GM18519 (cell line): ENCODE data around the gene ESYT2.
A peak's percentile ranks its signal among the peaks of the same experiment; 100 is the strongest.

Experiments
- ATAC-seq: cut with Tn5 transposase; IDR thresholded peaks from one replicate; pipeline ENCODE4 v1.9.1; 2021; ENCODE audit warnings: mild to moderate bottlenecking, moderate library complexity; ENCODE audit not compliant: unreplicated experiment, low FRiP score

Gene ESYT2

GRCh38 chr7:158729646-158730382, 99.5 kb downstream of the ESYT2 start:
- no peak for ATAC-seq

DNA sequence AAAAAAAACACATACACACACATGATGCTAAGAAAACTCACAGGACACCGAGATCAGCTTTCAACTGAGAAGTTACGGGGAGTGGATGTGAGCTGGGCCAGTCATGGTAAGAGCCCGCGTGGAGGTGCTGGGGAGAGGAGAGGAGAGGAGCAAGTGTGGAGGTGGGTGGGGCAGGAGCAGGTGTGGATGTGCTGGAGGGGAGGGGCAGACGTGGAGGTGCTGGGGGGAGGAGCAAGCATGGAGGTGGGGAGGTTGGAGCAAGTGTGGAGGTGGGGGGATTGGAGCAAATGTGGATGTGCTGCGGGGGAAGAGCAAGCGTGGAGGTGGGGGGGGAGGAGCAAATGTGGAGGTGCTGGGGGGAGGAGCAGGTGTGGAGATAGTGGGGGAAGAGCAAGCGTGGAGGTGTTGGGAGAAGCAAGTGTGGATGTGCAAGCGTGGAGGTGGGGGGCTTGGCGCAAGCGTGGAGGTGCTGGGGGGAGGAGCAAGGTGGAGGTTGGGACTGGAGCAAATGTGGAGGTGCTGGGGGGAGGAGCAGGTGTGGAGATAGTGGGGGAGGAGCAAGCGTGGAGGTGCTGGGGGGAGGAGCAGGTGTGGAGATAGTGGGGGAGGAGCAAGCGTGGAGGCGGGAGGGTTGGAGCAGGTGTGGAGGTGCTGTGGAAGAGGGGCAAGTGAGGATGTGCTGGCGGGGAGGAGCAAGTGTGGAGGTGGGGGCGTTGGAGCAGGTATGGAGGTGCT, 100.2 kb downstream of the ESYT2 start:
- ATAC-seq = no peak

- no peak for ATAC-seq
Observed at GRCh38 chr7:158727690-158728089, 101.6 kb downstream of the ESYT2 start.

GRCh38 chr7:158726277-158726807, 103.0 kb downstream of the ESYT2 start:
- ATAC-seq = no peak

GRCh38 chr7:158725506-158725800, 103.9 kb downstream of the ESYT2 start:
- no peak for ATAC-seq

DNA sequence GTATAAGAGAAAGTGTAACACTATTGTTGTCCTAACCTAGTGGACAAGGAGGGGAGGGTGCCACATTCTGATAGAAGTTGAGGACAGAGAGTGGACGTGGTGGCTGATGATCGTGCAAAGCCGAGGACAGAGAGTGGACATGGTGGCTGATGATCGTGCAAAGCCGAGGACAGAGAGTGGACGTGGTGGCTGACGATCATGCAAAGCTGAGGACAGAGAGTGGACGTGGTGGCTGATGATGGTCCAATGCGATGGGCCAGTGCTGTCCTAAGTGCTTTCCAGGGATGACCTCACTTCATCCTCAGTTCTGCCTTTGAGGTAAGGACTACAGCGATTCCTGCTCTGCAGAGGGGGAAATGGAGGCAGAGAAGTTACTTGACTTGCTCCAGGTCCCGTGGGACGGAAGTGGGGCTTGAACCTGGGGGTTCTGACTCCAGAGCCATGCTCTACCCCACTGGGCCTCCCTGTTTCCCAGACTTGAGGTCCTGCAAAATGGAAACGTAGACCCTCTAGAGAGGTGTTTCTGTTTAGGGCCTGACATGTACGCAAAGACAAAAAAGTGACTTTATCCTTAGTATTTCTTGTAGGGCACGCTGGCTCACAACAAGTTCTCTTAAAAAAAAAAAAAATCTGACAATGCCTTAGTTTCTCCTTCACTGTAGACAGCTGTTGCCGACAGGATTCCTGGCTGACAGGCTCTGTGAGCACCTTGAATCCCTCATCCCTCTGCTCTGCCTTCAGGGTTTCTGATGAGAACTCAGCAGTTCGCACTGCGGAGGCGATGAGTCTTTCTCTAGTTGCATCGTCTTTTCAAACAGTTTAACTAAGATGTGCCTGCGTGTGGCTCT, 104.4 kb downstream of the ESYT2 start:
- no peak for ATAC-seq

GRCh38 chr7:158723714-158724385, 105.5 kb downstream of the ESYT2 start:
- no peak for ATAC-seq

DNA sequence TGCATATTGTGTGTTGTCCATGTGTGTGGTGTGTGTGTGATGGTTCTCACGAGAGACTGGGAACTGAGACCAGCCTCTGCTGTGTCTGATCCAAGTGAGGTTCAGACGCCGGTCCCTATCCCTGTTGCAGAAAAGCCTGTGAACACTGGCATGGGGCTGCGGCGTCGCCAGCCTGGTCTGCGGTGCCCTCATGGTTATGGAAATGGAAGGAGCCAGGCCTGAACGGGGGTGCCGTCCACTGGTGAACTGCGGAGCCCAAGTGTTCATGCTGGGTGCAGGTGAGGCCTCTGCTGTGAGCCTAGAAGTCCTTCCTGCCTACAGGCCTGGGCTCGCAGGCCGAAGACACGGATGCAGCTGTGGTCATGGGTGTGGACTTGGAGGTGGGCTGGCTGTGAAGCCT, 106.0 kb downstream of the ESYT2 start:
- ATAC-seq = no peak

- ATAC-seq = no peak
Observed at GRCh38 chr7:158722574-158723237, 106.6 kb downstream of the ESYT2 start.

GRCh38 chr7:158720112-158720511, 109.2 kb downstream of the ESYT2 start:
- ATAC-seq = no peak

DNA sequence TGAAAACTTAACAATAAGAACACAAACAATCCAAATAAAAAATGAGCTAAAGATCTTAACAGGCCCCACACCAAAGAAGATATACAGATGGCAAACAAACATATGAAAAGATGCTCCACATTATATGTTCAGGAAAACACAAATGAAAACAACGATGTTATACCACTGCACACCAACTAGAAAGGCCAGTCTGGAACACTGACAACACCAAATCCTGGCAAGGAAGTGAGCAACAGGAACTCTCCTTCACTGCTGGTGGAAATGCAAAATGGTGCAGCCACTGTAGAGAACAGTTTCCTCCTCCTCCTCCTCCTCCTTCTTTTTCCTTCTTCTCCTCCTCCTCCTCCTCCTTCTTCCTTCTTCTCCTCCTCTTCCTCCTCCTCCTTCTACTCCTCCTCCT, 112.5 kb downstream of the ESYT2 start:
- ATAC-seq = no peak

DNA sequence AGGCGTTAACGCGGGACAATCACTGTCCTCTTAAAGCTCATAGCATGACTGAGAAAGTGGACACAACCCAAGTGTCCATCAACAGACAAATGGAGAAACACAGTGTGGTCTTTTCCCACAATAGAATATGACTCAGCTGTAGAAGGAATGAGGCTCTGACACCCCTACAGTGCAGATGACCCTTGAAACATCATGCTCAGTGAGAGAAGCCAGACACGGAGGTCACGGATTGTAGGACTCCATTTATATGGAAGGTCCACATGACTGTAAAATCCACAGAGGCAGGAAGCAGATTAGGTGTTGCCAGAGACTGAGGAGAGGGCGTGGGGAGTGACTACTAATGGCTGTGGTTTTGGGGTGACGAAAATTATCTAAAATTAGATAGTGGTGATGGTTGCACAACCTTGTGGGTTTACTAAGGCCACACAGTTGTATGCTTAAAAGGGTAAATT, 118.6 kb downstream of the ESYT2 start:
- no peak for ATAC-seq

- ATAC-seq = no peak
Observed at GRCh38 chr7:158707610-158708009, 121.7 kb downstream of the ESYT2 start.

GRCh38 chr7:158706710-158707590, 122.4 kb downstream of the ESYT2 start:
- ATAC-seq = no peak

DNA sequence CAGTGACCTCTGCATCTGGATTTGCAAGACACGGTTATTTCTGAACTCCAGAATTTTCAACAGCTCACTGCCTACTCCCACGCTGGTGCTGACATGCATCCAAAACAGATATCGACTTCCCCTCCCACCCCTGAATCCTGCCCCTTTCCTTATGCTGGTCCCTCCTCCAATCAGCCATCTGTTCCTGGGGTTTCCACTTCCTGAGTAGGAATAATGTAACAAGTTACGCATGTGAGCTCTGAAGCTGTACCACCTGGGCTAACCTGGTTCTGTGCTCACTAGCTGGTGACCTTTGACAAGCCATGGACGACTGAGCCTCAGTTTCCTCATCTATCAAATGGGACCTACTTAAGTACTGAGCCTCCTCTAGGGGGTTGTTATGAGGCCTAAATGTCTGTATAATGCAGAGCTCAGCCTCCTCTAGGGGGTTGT, 123.0 kb downstream of the ESYT2 start:
- no peak for ATAC-seq

- ATAC-seq = no peak
Observed at GRCh38 chr7:158705234-158705850, 124.0 kb downstream of the ESYT2 start.

- peak; percentile 98 for ATAC-seq
Observed at GRCh38 chr7:158704524-158705233, 124.6 kb downstream of the ESYT2 start, which contains the start of gene NCAPG2. Gene NCAPG2 (minus strand): TSS chr7:158704804. CDS start chr7:158701899, 2,905 bp downstream.
